WI38 (cell line): ENCODE measurements around the gene RBFOX2.
"Not testable (repeated sequence)": the region's sequence is repeated elsewhere in the genome, so short reads cannot be mapped to it uniquely, and the experiment has no call there.

Experiments
- H3K4me3 ChIP-seq: 2 replicates; pipeline ENCODE4 v1.5.1; 2011; ENCODE audit warnings: low read depth, mild to moderate bottlenecking, control low read depth, low read length
- TF ChIP-seq, protein P1 (sequence below): IDR thresholded peaks from 2 replicates; pipeline ENCODE4 v1.5.1; 2012; ENCODE audit warnings: low read depth, mild to moderate bottlenecking, control low read depth, low read length

RBFOX2 gene

DNA sequence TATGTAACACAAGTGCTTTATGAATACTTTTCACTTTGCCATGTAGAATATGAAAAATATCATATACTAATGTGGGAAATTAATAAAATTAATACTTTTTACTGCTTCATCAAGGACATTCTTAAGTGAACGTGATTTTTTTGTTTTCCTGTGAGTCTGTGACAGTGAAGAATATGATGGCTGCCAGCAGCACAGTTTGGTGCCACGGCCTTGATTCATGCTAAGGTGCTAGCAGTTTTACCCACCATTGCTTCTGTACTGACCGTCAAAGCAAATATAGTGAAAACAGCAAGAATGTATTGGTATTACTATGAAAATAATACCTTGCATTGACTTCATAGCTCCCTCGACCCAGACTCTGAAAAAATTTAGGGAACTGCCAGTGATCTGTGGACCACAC is 231.2 kb downstream of the RBFOX2 start:
- TF ChIP-seq, protein P1, sequence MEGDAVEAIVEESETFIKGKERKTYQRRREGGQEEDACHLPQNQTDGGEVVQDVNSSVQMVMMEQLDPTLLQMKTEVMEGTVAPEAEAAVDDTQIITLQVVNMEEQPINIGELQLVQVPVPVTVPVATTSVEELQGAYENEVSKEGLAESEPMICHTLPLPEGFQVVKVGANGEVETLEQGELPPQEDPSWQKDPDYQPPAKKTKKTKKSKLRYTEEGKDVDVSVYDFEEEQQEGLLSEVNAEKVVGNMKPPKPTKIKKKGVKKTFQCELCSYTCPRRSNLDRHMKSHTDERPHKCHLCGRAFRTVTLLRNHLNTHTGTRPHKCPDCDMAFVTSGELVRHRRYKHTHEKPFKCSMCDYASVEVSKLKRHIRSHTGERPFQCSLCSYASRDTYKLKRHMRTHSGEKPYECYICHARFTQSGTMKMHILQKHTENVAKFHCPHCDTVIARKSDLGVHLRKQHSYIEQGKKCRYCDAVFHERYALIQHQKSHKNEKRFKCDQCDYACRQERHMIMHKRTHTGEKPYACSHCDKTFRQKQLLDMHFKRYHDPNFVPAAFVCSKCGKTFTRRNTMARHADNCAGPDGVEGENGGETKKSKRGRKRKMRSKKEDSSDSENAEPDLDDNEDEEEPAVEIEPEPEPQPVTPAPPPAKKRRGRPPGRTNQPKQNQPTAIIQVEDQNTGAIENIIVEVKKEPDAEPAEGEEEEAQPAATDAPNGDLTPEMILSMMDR: no peak

DNA sequence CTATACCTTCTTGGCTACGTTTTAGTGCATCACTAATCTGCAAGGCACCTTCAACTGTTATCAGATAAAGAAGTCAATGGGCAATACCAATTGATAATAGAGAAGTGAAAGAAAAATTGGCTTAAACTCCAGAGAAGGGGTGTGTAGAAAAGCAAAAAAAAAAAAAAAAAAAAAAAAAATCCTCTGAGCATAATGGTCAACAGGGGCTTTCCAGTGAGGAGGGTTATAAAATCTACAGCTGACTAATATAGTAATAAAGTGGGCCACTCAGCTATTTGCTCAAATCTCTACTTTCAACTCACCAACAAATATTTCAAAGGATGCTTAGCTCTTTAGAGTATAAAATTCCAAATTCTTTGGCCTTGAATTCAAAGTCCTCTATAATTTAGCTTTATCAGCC is 233.1 kb downstream of the RBFOX2 start:
- no peak overlapping the region for H3K4me3 ChIP-seq
- TF ChIP-seq, protein P1: no peak

More for the DNA sequence above, 231.2 kb downstream of the RBFOX2 start:
- H3K4me3 ChIP-seq: no peak overlapping the region

- no peak overlapping the region for H3K4me3 ChIP-seq
- TF ChIP-seq, protein P1: no peak
Measured at GRCh38 chr22:35792506-35792905, 236.1 kb downstream of the RBFOX2 start.

GRCh38 chr22:35791788-35792187 is 236.8 kb downstream of the RBFOX2 start:
- H3K4me3 ChIP-seq: not testable (repeated sequence)

DNA sequence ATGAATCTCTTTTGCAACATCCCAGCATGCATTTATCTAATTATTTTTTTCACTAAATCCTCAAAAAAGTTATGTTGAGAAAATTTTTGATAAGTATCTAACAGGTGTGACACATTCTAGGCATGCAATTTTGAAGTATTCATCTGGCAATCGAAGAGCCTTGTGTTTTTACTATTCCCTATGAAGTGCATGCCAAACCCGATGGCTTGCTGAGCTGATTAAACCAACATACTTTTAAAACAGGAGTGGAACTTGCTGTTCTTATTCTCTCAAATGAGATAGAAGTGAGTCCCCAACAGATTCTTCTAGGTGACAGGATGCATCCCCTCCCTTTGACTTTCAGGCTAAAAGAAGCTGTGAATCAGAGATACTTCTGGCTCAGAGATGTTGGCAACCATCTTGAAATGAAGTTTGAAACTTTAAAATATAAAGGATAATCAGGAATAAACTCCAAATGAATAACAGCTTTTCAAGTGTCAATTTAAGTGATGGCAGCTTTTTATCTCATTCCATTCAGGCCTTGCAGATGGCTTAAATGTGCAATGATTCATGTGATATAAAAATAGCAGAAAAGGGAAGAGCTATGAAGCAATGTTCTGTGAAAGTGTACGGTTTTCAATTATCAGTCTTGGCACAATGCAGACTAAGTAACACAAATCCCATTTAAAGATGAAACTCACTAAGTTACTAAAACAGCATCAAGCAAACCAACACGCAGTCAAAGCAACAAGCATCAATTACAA is 243.3 kb downstream of the RBFOX2 start:
- H3K4me3 ChIP-seq: no peak overlapping the region
- TF ChIP-seq, protein P1: no peak

- TF ChIP-seq, protein P1: no peak
- H3K4me3 ChIP-seq: no peak overlapping the region
Measured at GRCh38 chr22:35784633-35785032, 244.0 kb downstream of the RBFOX2 start.

DNA sequence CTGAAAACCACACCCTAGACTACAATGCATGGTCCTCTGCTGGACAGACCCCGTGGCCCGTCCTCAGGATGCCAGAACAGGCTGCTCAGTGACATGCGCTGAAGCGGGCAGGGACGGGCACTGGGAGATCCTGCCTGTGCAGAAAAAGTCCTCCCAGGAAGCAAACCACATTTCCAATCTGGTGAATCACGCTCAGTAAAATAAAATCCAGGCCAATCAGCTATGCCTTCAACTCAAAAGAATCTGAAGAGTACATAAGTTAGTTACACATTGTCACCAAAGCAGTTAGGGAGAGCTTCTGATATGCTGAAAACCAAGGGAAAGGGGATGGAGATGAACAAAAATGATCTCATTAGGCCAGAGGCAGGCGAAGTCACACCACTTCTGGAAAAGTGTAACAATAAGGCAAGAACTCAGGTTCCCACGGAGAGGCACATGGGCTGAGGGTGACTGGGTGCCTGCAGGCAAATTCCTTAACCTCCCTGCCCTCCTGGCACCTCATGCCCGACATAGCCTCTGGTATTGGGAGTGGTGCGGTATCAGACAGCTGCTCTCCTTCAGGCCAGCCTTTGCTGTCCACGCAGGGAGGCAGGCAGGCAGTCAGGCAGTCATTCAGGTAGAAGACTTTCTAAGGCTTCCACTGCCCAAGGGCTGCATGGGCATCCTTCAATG is 244.5 kb downstream of the RBFOX2 start:
- H3K4me3 ChIP-seq: no peak overlapping the region
- TF ChIP-seq, protein P1: no peak

- TF ChIP-seq, protein P1: no peak
- no peak overlapping the region for H3K4me3 ChIP-seq
Measured at GRCh38 chr22:35782504-35782903, 246.1 kb downstream of the RBFOX2 start.
